Activated CD4-positive, alpha-beta T cell treated with anti-CD3 and anti-CD28 coated beads, Interleukin-2, amount 50 U/mL, for 4 hours (primary cell): ENCODE data around the gene DGLUCY.
"Not testable (repeated sequence)": the region's sequence is repeated elsewhere in the genome, so short reads cannot be mapped to it uniquely, and the experiment has no call there.

Experiments
- DNase-seq, 2 experiments: peaks; one replicate each; pipeline ENCODE4 v3.0.0-alpha.2; 2020

DGLUCY gene

GRCh38 chr14:91108941-91109611 is 4.8 kb upstream of the DGLUCY start:
- no peak for DNase-seq

DNA sequence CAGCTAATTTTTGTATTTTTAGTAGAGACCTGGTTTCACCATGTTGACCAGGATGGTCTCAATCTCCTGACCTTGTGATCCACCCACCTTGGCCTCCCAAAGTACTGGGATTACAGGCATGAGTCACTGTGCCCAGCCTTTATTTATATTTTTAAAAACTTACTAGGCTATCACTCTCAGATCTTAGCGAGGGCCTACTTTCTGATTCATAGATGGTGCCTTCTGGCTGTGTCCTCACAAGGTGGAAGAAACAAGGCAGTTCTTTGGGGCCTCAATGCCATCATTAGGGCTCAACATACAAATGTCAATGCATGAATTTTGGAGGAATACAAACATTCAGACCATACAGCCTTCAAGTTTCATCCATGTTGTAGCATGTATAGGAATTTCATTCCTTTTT is 2.4 kb upstream of the DGLUCY start:
- DNase-seq: no peak

DNA sequence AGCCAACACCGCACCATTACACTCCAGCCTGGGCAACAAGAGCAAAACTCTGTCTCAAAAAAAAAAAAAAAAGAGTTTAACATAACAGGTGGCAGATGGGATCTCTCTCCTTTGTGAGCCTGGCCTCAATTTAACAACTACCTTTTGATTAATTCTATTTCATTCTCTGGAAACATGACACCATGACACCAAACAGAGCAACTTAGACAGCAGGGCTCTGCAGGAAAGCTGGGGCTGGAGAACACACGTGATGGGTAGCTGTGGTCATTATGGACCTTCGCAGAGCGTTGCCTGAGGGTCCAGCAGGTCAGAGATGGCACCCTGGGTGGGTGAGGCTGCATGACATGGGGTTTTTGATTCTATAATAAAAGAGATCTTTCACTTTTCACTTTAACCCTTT is 1.7 kb upstream of the DGLUCY start:
- DNase-seq: no peak

DNA sequence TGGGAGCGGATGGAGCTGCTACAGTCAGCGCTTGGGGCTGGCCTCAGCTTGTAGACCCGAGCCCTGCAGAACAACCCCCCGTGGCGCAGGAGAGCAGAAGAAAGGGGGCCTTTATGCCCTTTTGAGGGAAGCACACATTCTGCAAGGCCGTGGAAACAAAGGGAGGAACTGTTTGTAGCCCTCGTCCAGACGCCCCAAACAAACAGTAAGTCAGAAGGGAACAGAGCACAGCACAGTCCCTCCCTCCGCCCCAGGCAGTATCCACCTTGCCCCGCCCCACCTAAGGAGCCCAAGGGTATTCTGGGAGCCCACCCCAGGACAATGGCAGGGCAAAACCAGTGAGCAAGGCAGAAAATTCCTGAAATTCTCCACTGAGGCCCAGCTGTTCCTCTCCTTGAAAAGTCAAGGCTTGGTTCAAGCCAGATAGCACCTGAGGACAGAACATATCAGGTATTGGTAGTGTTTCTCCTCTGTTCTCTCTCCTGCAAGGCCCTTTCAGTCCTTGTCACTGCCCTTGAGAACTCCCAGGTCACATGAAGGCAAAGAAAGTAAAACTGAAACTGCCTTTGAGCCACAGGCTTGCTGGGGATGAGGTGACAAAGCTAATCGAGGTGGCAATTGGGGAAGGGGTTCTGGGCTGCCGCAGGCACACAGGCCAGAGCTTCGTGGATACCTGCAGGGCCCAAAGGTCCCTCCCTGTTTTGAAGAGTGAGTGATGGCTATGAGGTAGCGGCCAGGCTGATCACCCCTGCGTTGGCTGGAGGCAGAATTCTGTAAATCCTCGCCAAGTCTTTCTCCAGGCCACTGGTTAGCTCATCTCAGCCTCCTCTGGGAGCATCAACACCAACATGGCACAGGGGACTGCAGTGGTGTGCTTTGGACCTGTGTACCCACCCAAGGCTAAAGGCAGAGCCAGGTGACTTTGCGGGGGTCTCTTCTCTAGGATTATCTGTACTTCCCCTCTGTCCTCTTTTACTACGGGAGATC is 499 bp downstream of the DGLUCY start:
- DNase-seq: peak; percentile 43 to 46

DNA sequence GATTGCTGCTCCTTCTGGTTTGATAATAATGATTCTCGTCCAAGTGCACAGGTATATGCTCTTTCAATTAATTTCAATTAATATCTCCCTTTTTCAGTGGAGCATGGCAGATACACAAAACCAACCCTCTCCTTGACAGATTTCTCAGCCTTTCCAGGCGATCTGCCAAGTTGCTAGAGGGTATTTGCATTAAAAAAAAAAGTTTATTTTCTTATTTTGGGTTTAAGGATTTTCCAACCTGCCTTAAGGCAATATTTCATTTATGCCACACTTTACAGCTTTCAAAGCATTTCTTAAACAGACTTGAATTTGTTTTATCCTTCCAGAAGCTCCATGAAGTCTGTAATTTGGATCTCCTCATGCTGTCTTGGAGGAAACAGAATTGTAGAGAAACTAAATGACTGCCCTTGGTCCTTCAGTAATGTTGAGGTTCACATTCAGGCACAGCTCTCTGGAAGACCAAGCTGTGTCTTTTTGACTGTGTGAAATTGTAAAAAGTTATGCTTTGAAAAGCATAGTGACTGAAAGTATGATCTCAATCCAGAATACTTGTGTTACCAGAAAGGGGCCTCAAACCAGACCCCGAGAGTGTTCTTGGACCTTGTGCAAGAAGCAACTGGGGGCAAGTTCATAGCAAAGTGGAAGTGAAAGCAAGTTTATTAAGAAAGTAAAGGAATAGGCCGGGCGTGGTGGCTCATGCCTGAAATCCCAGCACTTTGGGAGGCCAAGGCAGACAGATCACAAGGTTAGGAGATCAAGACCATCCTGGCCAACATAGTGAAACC is 2.3 kb downstream of the DGLUCY start:
- no peak for DNase-seq

- DNase-seq: peak; percentile 53 to 62
These were observed 3.2 kb downstream of the DGLUCY start for GRCh38 chr14:91116913-91117588.

DNA sequence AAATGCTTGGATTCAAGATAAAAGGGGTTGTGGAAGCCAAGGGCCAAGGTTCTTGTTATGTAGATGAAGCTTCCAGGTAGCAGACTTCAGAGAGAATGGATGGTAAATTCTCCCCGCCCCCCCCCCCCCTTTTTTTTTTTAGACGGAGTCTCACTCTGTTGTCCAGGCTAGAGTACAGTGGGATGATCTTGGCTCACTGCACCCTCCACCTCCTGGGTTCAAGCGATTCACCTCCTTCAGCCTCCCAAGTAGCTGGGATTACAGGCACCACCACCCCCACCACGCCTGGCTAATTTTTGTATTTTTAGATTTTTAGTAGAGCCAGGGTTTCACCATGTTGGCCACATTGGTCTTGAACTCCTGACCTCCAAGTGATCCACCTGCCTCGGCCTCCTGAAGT is 4.1 kb downstream of the DGLUCY start:
- DNase-seq: no peak

DNA sequence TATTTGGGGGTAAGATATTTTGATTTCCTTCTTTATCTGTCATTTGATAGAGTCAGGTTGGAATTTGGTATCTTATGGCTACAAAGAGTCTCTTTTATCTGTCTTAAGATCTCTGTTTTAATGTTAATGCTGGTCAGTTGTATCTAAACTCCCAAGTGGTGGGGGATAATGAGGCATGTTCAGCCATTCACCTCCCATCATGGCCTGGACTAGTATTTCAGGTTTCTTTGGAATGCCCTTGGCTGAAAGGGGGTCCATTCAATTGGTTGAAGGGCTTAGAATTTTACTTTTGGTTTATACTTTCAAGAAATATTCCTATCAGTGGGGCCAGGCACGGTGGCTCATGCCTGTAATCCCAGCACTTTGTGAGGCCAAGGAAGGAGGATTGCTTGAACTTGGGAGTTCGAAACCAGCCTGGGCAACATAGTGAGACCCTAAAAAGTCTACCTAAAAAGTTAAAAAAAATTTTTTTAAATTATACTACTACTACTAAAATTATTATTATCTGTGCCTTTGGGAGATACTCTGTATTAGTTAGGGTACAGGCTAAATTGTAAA is 4.7 kb downstream of the DGLUCY start:
- no peak for DNase-seq

DNA sequence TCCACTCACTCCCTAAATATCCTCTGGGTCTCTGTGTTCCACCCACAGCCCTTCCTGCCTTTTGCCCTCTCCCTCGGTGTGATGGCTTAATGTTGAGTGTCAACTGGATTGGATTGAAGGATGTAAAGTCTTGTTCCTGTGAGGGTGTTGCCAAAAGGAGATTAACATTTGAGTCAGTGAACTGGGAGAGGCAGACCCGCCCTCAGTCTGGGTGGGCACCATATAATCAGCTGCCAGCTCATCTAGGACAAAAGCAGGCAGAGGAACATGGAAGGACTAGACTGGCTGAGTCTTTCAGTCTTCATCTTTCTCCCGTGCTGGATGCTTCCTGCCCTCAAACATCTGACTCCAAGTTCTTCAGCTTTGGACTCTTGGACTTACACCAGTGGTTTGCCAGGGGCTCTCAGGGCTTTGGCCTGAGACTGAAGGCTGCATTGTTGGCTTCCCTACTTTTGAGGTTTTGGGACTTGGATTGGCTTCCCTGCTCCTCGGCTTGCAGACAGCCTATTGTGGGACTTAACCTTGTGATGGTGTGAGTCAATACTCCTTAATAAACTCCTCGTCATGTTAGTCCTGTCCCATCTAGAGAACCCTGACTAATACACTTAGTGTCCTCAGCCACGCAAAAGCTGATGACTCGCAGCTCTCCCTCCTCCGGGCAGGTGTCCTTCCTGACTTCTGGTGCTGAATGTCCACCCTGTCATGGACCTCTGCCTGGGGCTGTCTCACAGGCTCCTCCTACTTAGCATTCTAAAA is 5.9 kb downstream of the DGLUCY start:
- DNase-seq: no peak

DNA sequence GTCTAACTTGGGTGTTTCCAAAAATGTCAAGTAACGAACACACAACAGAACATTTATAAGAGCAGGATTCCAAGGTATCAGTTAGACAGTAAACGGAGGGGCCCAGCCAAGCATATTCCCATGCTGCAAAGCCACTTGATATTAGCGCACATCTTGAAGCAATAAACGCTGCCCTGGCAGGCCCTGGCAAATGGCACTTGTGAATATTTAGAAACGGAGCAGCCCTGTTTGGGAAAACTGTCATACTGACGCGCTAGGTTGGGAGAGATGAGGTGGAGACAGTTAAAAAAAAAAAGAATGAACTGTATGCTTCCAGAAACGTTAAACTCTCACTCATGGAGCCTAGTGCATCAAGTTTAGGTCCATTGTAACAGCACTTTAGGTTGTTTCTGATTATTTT is 9.3 kb downstream of the DGLUCY start:
- no peak for DNase-seq

DNA sequence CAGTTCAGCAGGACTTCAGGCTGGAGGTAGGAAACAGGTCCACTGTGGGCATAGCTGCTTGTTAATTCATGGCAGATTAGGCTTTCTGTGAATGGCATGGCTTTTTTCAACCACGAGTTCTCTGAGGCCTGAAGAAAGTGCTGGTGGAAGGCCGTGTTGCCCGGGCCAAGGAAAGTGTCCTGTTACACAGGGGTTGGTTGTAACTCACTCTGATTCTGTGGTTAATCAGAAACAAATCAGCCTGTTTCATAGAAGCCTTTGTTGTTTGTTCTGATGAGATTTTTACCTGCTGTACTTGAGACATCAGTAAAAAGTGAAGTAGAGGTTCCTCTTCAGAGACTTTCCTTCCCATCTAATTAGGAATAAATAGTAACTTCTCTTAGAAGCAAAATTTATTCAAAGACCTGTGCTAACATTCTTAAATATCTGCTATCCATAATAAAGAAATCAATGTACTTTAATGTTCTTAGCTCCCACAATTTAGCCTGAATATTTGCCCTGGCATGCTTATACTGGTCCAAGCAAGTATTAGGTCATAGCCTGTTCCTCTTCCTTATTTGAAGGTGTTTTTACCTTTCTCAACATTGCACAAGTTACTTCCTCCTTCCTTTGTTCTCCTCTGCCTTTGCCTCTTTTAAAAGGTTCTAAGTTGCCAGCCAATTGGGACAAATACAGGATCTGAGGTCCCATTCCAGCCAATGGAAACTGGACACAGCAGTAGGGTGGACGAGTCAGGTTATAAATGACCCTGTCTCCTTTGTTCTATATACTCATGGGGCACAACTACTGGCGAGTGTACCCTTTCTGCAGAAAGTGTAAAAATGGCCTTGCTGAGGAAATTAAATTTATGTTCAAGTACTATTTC is 10.8 kb downstream of the DGLUCY start:
- DNase-seq: not testable (repeated sequence)

GRCh38 chr14:91125271-91125660 is 11.4 kb downstream of the DGLUCY start:
- no peak for DNase-seq

- DNase-seq: no peak
These were observed 11.9 kb downstream of the DGLUCY start for GRCh38 chr14:91125801-91126200.

DNA sequence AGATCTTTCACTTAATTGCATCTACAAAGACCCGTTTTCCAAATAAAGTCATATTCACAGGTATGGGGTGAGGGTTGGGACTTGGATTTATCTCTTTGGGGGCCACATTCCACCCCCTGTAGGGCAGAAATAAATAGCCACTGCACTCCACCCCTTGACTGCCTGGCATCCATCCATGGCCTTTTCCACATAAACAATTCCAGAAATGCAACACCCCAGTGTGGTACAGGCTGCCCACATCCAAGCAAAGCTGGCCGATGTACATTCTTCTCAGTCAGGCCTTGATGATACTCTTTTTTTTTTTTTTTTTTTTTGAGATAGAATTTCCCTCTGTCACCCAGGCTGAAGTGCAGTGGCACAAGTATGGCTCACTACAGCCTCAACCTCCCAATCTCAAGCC is 12.9 kb downstream of the DGLUCY start:
- DNase-seq: no peak

- no peak for DNase-seq
These were observed 13.5 kb downstream of the DGLUCY start for GRCh38 chr14:91127401-91127801.

DNA sequence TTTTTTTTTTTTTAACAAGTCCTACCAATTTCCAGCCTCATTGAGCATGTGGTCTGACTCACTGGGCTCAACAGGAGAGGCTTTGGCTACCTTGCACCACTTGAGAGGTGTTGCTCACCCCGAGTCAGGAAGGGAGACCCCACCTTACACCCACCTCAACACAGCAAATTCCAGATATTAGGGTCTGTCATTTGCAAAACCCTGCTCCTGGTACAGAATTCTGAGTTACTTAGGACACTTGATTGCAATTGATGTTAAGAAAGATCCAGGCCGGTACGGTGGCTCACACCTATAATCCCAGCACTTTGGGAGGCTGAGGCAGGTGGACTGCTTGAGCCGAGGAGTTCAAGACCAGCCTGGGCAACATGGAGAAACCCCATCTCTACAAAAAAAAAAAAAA is 14.1 kb downstream of the DGLUCY start:
- DNase-seq: no peak

DNA sequence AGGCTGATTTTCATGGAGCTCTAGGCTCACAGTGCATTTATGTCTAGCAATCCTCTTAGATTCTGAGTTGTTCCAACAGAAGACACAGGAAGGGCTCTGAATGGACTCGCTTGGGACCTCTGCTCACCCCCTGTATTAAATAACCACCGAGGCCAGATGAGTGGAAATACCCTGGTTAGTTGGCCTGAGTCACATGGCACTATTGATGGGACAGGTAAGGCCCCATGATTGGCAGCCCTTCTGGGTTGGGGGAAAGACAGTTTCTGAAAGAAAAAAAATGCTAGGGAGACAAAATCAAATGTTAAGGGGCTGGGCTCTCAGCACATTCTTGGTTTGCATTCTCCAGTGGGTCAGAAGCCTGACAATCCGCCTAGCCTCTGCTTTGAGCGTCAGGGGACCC is 14.8 kb downstream of the DGLUCY start:
- DNase-seq: no peak

DNA sequence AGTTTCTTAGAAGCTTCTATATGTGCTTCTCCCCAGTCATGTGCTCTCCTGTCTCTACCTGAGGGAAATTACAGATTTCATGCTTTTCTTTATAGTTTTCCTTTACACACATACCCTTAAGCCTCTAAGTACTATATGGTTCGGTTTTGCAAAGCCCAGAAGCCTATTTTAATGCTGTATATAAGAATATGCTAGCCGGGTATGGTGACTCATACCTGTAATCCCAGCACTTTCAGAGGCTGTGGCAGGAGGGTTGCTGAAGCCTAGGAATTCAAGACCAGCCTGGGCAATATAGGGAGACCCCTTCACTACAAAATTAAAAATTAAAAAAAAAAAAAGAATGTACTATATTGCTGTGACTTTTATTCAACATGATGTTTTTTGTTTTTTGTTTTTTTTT is 15.4 kb downstream of the DGLUCY start:
- no peak for DNase-seq

- DNase-seq: no peak
These were observed 21.2 kb downstream of the DGLUCY start for GRCh38 chr14:91135039-91135438.

DNA sequence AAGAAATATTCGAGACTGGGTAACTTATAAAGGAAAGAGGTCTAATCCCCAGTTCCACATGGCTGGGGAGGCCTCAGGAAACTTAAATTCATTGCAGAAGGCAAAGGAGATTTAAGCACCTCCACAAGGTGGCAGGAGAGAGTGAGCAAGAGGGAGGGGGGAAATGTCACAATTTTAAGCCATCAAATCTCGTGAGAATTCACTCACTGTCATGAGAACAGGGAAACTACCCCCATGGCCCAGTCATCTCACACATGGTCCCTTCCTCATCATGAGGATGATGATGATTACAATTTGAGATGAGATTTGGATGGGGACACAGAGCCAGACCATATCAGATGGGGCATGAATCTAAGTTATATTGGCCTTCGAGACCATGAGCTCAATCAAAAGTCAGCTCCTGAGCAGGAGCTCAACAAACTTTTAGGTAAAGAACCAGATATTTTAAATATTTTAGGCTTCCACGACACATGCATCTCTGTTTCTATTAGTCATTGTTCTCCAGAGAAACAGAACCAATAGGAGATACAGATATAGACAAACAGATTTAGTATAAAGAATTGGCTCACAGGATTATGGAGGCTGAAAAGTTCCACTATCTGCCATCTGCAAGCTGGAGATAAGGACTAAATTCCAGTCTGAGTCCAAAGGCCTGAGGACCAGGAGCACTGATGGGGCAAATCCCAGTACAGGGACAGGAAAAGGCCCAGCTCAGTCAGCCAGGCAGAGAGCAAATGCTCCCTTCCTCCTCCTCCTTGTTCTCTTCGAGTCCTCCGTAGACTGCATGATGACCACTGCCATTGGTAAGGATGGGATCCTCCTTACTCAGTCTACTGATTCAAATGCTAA is 24.9 kb downstream of the DGLUCY start:
- DNase-seq: peak; percentile 38 to 45
